ENCODE data around the gene RPS27. TPM values are rescaled to one million over a fixed set of nuclear protein-coding genes. Genes with fewer than 3 reads are reported as not detected.

Gene RPS27
- total and polyA plus RNA-seq, 2 of the 13 experiments (the other 11 are each of a cell fraction or from before 2014, with no cell fraction given): 3,737 to 9,964 TPM

DNA sequence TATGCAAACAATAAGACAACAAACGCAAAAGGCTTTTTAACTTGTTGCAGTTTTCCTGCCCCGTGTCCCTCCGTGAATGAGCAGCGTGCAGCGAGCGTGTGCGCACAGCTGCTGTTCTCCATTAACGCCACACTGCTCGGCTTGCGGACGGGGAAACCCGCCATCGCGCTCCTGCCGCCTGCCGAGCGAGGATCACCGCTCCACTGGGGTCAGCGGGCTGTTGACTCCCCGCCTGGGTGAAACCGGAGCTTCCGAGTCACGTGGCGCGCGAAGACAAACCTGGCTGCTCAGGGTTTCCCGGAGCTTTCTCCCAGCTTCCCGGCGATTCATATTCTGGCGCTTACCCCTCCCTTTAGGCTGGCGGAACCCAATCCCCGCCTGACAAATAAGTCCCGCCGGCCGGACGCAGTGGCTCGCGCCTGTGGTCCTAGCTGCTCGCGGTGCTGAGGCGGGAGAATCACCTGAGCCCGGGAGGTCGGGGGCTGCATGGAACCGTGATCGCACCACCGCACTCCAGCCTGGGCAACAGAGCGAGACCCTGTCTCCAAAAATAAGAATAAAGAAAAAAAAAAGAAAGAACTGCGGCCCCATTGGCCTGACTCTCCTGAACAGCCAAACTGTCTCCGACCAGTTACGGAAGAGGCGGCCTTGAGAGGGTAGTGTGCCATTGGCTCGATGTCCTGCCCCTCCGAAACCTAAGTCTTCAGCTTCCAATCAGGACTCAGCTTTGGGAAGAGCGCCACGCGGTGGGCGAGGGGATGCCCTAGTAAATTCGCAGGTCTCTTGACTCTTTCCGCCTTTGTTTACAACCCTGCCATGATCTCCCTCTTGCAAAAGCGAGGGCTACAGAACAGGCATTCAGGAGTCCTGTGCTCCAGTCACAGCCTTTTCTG, 23.2 kb upstream of the RPS27 start, which contains the start of gene CREB3L4 (continued):
- TF ChIP-seq, protein P1, sequence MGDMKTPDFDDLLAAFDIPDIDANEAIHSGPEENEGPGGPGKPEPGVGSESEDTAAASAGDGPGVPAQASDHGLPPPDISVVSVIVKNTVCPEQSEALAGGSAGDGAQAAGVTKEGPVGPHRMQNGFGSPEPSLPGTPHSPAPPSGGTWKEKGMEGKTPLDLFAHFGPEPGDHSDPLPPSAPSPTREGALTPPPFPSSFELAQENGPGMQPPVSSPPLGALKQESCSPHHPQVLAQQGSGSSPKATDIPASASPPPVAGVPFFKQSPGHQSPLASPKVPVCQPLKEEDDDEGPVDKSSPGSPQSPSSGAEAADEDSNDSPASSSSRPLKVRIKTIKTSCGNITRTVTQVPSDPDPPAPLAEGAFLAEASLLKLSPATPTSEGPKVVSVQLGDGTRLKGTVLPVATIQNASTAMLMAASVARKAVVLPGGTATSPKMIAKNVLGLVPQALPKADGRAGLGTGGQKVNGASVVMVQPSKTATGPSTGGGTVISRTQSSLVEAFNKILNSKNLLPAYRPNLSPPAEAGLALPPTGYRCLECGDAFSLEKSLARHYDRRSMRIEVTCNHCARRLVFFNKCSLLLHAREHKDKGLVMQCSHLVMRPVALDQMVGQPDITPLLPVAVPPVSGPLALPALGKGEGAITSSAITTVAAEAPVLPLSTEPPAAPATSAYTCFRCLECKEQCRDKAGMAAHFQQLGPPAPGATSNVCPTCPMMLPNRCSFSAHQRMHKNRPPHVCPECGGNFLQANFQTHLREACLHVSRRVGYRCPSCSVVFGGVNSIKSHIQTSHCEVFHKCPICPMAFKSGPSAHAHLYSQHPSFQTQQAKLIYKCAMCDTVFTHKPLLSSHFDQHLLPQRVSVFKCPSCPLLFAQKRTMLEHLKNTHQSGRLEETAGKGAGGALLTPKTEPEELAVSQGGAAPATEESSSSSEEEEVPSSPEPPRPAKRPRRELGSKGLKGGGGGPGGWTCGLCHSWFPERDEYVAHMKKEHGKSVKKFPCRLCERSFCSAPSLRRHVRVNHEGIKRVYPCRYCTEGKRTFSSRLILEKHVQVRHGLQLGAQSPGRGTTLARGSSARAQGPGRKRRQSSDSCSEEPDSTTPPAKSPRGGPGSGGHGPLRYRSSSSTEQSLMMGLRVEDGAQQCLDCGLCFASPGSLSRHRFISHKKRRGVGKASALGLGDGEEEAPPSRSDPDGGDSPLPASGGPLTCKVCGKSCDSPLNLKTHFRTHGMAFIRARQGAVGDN (CRISPR knock-in tag; IDR thresholded peaks at IDR 0.05): peak; percentile 99
- no peak for TF ChIP-seq ZNF136 (CRISPR knock-in tag; IDR thresholded peaks at IDR 0.05; ENCODE audit: low read depth)
- TF ChIP-seq ZBTB7B (CRISPR knock-in tag; IDR thresholded peaks at IDR 0.05): no peak
- TF ChIP-seq ZFP90 (CRISPR knock-in tag; IDR thresholded peaks at IDR 0.05; ENCODE audit: borderline replicate concordance): peak; percentile 87
- TF ChIP-seq ZNF329 (CRISPR knock-in tag; IDR thresholded peaks at IDR 0.05; ENCODE audit: low read depth): no peak; the same call in 1 of the 2 replicates
- peak; percentile 78; the same call in 1 of the 2 replicates for TF ChIP-seq ZNF572 (CRISPR knock-in tag; IDR thresholded peaks at IDR 0.05)
- TF ChIP-seq SATB2 (CRISPR knock-in tag; IDR thresholded peaks at IDR 0.05): peak; percentile 27; the same call in 1 of the 2 replicates
- TF ChIP-seq NFKBIZ (CRISPR knock-in tag; IDR thresholded peaks at IDR 0.05): peak; percentile 13; the same call in 1 of the 2 replicates
- TF ChIP-seq EZH2 (conservative IDR thresholded peaks at IDR 0.05; ENCODE audit: low read depth, low read length): no peak
- TF ChIP-seq MATR3 (CRISPR knock-in tag; IDR thresholded peaks at IDR 0.05): no peak
- peak; percentile 26 for TF ChIP-seq ZNF331 (CRISPR knock-in tag; IDR thresholded peaks at IDR 0.05)
- TF ChIP-seq, protein P2, sequence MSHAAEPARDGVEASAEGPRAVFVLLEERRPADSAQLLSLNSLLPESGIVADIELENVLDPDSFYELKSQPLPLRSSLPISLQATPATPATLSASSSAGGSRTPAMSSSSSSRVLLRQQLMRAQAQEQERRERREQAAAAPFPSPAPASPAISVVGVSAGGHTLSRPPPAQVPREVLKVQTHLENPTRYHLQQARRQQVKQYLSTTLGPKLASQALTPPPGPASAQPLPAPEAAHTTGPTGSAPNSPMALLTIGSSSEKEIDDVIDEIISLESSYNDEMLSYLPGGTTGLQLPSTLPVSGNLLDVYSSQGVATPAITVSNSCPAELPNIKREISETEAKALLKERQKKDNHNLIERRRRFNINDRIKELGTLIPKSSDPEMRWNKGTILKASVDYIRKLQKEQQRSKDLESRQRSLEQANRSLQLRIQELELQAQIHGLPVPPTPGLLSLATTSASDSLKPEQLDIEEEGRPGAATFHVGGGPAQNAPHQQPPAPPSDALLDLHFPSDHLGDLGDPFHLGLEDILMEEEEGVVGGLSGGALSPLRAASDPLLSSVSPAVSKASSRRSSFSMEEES (CRISPR knock-in tag; IDR thresholded peaks at IDR 0.05): peak; percentile 92
- TF ChIP-seq, protein P3, sequence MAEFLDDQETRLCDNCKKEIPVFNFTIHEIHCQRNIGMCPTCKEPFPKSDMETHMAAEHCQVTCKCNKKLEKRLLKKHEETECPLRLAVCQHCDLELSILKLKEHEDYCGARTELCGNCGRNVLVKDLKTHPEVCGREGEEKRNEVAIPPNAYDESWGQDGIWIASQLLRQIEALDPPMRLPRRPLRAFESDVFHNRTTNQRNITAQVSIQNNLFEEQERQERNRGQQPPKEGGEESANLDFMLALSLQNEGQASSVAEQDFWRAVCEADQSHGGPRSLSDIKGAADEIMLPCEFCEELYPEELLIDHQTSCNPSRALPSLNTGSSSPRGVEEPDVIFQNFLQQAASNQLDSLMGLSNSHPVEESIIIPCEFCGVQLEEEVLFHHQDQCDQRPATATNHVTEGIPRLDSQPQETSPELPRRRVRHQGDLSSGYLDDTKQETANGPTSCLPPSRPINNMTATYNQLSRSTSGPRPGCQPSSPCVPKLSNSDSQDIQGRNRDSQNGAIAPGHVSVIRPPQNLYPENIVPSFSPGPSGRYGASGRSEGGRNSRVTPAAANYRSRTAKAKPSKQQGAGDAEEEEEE (CRISPR knock-in tag; IDR thresholded peaks at IDR 0.05; ENCODE audit: borderline replicate concordance): peak; percentile 81; the same call in 1 of the 2 replicates
- peak; percentile 33; the same call in 1 of the 2 replicates for TF ChIP-seq MAZ (IDR thresholded peaks at IDR 0.05; ENCODE audit: borderline replicate concordance, low read depth, low read length)
- TF ChIP-seq MAZ (CRISPR knock-in tag; IDR thresholded peaks at IDR 0.05; ENCODE audit: low read depth): peak; percentile 88
- TF ChIP-seq, protein P4, sequence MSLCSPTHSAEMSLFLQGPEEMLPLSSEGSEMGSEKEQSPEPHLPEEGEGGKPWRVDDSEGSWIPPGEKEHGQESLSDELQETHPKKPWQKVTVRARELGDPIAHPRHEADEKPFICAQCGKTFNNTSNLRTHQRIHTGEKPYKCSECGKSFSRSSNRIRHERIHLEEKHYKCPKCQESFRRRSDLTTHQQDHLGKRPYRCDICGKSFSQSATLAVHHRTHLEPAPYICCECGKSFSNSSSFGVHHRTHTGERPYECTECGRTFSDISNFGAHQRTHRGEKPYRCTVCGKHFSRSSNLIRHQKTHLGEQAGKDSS (CRISPR knock-in tag; IDR thresholded peaks at IDR 0.05; ENCODE audit: borderline replicate concordance, low read depth): peak; percentile 63
- peak; percentile 84 for TF ChIP-seq GZF1 (CRISPR knock-in tag; IDR thresholded peaks at IDR 0.05)
